H1 (cell line): ENCODE results near the gene CTNNA3. TPM values are rescaled to one million over a fixed set of nuclear protein-coding genes. Genes with fewer than 3 reads are reported as not detected.

ENCODE experiments used
- HDAC2 ChIP-seq, 2 experiments: fragments of 300-600 bp in 1 of 2; sonication (generic) in 1 of 2; IDR thresholded peaks; 2 replicates each; pipeline ENCODE4 v1.6.1; 2011 to 2012; ENCODE audit warnings: low read depth in 2 of 2, low read length in 2 of 2, mild to moderate bottlenecking in 2 of 2, moderate library complexity in 2 of 2, borderline replicate concordance in 1 of 2, inconsistent platforms in 1 of 2
- NANOG ChIP-seq: IDR thresholded peaks from 2 replicates; pipeline ENCODE4 v1.6.1; 2011; ENCODE audit warnings: low read length, low read depth, mild to moderate bottlenecking, inconsistent platforms; ENCODE audit not compliant: insufficient read depth, poor library complexity, severe bottlenecking
- RBBP5 ChIP-seq: IDR thresholded peaks from 2 replicates; pipeline ENCODE4 v1.7.1; 2012; ENCODE audit warnings: low read depth, mild to moderate bottlenecking, inconsistent platforms, low read length, moderate library complexity, borderline replicate concordance
- polyA plus RNA-seq, 7 experiments: library from polyadenylated mRNA; depleted of rRNA in 3 of 7; stranded (reverse) in 5 of 7; unstranded in 2 of 7; fragments of >200 nt in 5 of 7; fragments of 200-250 nt in 2 of 7; gene quantifications; 1 replicate in 5 of 7; 2 replicates in 1 of 7; 4 replicates in 1 of 7; pipeline versions ENCODE4 v1.2.1 to v1.2.3, GENCODE V29; 2011 to 2013; ENCODE audit warnings: missing spikeins in 2 of 7, mixed read lengths in 2 of 7
- total RNA-seq: library from RNA; stranded (reverse); fragmentation: NEBNext Ultra II Directional; extraction: Animal tissue kit (Norgen Biotek cat#: 25700); gene quantifications from 2 replicates; pipeline ENCODE4 v1.2.1, GENCODE V29; 2021

The CTNNA3 gene
- total and polyA plus RNA-seq, 2 of the 8 experiments (the other 6 are each of a cell fraction or from before 2014, with no cell fraction given) = 1.3 to 1.5 TPM

GRCh38 chr10:66783316-66783715 is 912.7 kb downstream of the CTNNA3 start (continued):
- TF ChIP-seq HDAC2 (IDR thresholded peaks at IDR 0.05; ENCODE audit: borderline replicate concordance in 1 of 2, low read depth in 2 of 2, low read length in 2 of 2) (no peak), NANOG (no peak), RBBP5 (no peak)
- TF ChIP-seq, all 59 proteins: peak for 0
